Naive thymus-derived CD8-positive, alpha-beta T cell (primary cell): ENCODE measurements around the gene LUZP2. TPM values are rescaled to one million over a fixed set of nuclear protein-coding genes. Genes with fewer than 3 reads are reported as not detected.

Source experiments
- ATAC-seq, 2 donors: fragments of 150-1000 bp; cut with Tn5 transposase in 1 of 2; sonication (Bioruptor Pico), chemical (Tn5 transposase) in 1 of 2; 1 replicate in 1 of 2; 2 replicates in 1 of 2; pipeline ENCODE4 v1.10.0; 2021; ENCODE audit warnings: mild to moderate bottlenecking in 2 of 2, moderate library complexity in 2 of 2
- POLR2A ChIA-PET: fragments of 350-600 bp; sonication (Branson Sonifier 250); formaldehyde crosslinking; loops from one replicate; lab custom pipeline; 2021; ENCODE audit warnings: antibody characterized with exemption; lab: Charles Lee
- DNase-seq, 10 donors: peaks; one replicate each; pipeline versions ENCODE4 v3.0.0 to v3.0.0-alpha.2; 2020 to 2022
- H3K27ac Mint-ChIP-seq, 10 donors: one replicate each; pipeline ENCODE4 v1.8.0; 2020 to 2022; ENCODE audit warnings: mild to moderate bottlenecking in 10 of 10, mixed read lengths in 10 of 10, moderate library complexity in 4 of 10, inconsistent platforms in 1 of 10
- H3K27me3 Mint-ChIP-seq, 5 donors: one replicate each; pipeline ENCODE4 v1.8.0; 2021 to 2022; ENCODE audit warnings: mixed read lengths in 5 of 5
- H3K36me3 Mint-ChIP-seq, 3 donors: one replicate each; pipeline ENCODE4 v1.8.0; 2020 to 2022; ENCODE audit warnings: mixed read lengths in 3 of 3, mild to moderate bottlenecking in 2 of 3, inconsistent platforms in 1 of 3
- H3K4me1 Mint-ChIP-seq, 4 donors: one replicate each; pipeline ENCODE4 v1.8.0; 2021 to 2022; ENCODE audit warnings: mixed read lengths in 4 of 4
- H3K4me3 Mint-ChIP-seq, 10 donors: one replicate each; pipeline ENCODE4 v1.8.0; 2020 to 2022; ENCODE audit warnings: mild to moderate bottlenecking in 10 of 10, mixed read lengths in 10 of 10, moderate library complexity in 6 of 10, inconsistent platforms in 1 of 10
- H3K9me3 Mint-ChIP-seq, 9 donors: one replicate each; pipeline ENCODE4 v1.8.0; 2020 to 2022; ENCODE audit warnings: mixed read lengths in 9 of 9, mild to moderate bottlenecking in 3 of 9, inconsistent platforms in 1 of 9, moderate library complexity in 1 of 9
- polyA plus RNA-seq, 3 donors: library from polyadenylated mRNA; unstranded; fragments of 300-500 nt; fragmentation: Illumina TruSeq; gene quantifications; one replicate each; pipeline ENCODE4 v1.2.3, GENCODE V29; 2021
- total RNA-seq, 8 experiments: library from RNA in 2 of 8; stranded (reverse) in 2 of 8; gene quantifications; one replicate each; pipeline ENCODE4 v1.2.3 and lab custom pipeline; 2021 to 2026

Gene LUZP2
- total and polyA plus RNA-seq, 5 experiments from 2014 or later, result not detected

- H3K9me3 Mint-ChIP-seq, result peaks cover 0 to 19% (median 4%) of the 10 kb centered on the region in 9 donors
- no peak for ATAC-seq
- no peak overlapping the region for H3K4me3 Mint-ChIP-seq
- H3K27ac Mint-ChIP-seq, result no peak overlapping the region
- H3K36me3 Mint-ChIP-seq, result no peaks in the 10 kb centered on the region
- POLR2A ChIA-PET, result no interaction called here
- H3K27me3 Mint-ChIP-seq, result no peaks in the 10 kb centered on the region
- no peak for DNase-seq
- H3K4me1 Mint-ChIP-seq, result no peaks in the 10 kb centered on the region
Measured at GRCh38 chr11:24513479-24514218, 16.8 kb downstream of the LUZP2 start.

GRCh38 chr11:24514219-24514594 is 17.4 kb downstream of the LUZP2 start:
- no peaks in the 10 kb centered on the region for H3K4me1 Mint-ChIP-seq
- H3K27ac Mint-ChIP-seq, result no peak overlapping the region
- no peak for DNase-seq
- POLR2A ChIA-PET, result no interaction called here
- H3K4me3 Mint-ChIP-seq, result no peak overlapping the region
- no peak for ATAC-seq
- no peaks in the 10 kb centered on the region for H3K27me3 Mint-ChIP-seq
- no peaks in the 10 kb centered on the region for H3K36me3 Mint-ChIP-seq
- peaks cover 0 to 19% (median 4%) of the 10 kb centered on the region in 9 donors for H3K9me3 Mint-ChIP-seq

- POLR2A ChIA-PET, result no interaction called here
- Mint-ChIP-seq H3K4me3 (no peak overlapping the region), H3K4me1 (no peaks in the 10 kb centered on the region), H3K27me3 (no peaks in the 10 kb centered on the region), H3K27ac (no peak overlapping the region), H3K36me3 (no peaks in the 10 kb centered on the region), H3K9me3 (peaks cover 0 to 19% (median 6%) of the 10 kb centered on the region in 9 donors)
- ATAC-seq (no peak), DNase-seq (no peak)
Measured at GRCh38 chr11:24515632-24516031, 18.8 kb downstream of the LUZP2 start.

GRCh38 chr11:24516638-24517037 is 19.8 kb downstream of the LUZP2 start:
- no peak for DNase-seq
- H3K27me3 Mint-ChIP-seq, result no peaks in the 10 kb centered on the region
- H3K4me1 Mint-ChIP-seq, result no peaks in the 10 kb centered on the region
- H3K36me3 Mint-ChIP-seq, result no peaks in the 10 kb centered on the region
- H3K9me3 Mint-ChIP-seq, result peaks cover 0 to 16% (median 4%) of the 10 kb centered on the region in 9 donors
- no peak overlapping the region for H3K27ac Mint-ChIP-seq
- H3K4me3 Mint-ChIP-seq, result no peak overlapping the region
- no peak for ATAC-seq
- POLR2A ChIA-PET, result no interaction called here

- no peak for ATAC-seq
- no peaks in the 10 kb centered on the region for H3K4me1 Mint-ChIP-seq
- DNase-seq, result no peak
- POLR2A ChIA-PET, result no interaction called here
- H3K4me3 Mint-ChIP-seq, result no peak overlapping the region
- peaks cover 0 to 4% (median 2%) of the 10 kb centered on the region in 9 donors for H3K9me3 Mint-ChIP-seq
- no peaks in the 10 kb centered on the region for H3K36me3 Mint-ChIP-seq
- no peak overlapping the region for H3K27ac Mint-ChIP-seq
- no peaks in the 10 kb centered on the region for H3K27me3 Mint-ChIP-seq
Measured at GRCh38 chr11:24521601-24522000, 24.7 kb downstream of the LUZP2 start.

- Mint-ChIP-seq H3K9me3 (peaks cover 0 to 7% (median 2%) of the 10 kb centered on the region in 9 donors), H3K4me3 (no peak overlapping the region), H3K36me3 (no peaks in the 10 kb centered on the region), H3K4me1 (no peaks in the 10 kb centered on the region), H3K27me3 (no peaks in the 10 kb centered on the region), H3K27ac (no peak overlapping the region)
- ATAC-seq (no peak), DNase-seq (no peak)
- POLR2A ChIA-PET, result no interaction called here
Measured at GRCh38 chr11:24524156-24524555, 27.3 kb downstream of the LUZP2 start.

- POLR2A ChIA-PET, result no interaction called here
- Mint-ChIP-seq H3K4me3 (no peak overlapping the region), H3K4me1 (no peaks in the 10 kb centered on the region), H3K27me3 (no peaks in the 10 kb centered on the region), H3K9me3 (peaks cover 0 to 9% (median 3%) of the 10 kb centered on the region in 9 donors), H3K27ac (no peak overlapping the region), H3K36me3 (no peaks in the 10 kb centered on the region)
- ATAC-seq (no peak), DNase-seq (no peak)
Measured at GRCh38 chr11:24531528-24531927, 34.7 kb downstream of the LUZP2 start.

- no peak for DNase-seq
- no peak overlapping the region for H3K27ac Mint-ChIP-seq
- ATAC-seq, result no peak
- H3K9me3 Mint-ChIP-seq, result peaks cover 0 to 24% (median 8%) of the 10 kb centered on the region in 9 donors
- H3K4me3 Mint-ChIP-seq, result no peak overlapping the region
- H3K36me3 Mint-ChIP-seq, result no peaks in the 10 kb centered on the region
- H3K27me3 Mint-ChIP-seq, result no peaks in the 10 kb centered on the region
- POLR2A ChIA-PET, result no interaction called here
- no peaks in the 10 kb centered on the region for H3K4me1 Mint-ChIP-seq
Measured at GRCh38 chr11:24543771-24544170, 46.9 kb downstream of the LUZP2 start.

- ATAC-seq (no peak), DNase-seq (no peak)
- no peak overlapping the region for H3K27ac Mint-ChIP-seq
- H3K4me3 Mint-ChIP-seq, result no peak overlapping the region
- no peaks in the 10 kb centered on the region for H3K4me1 Mint-ChIP-seq
- H3K9me3 Mint-ChIP-seq, result peaks cover 0 to 14% (median 0%) of the 10 kb centered on the region in 9 donors
- H3K36me3 Mint-ChIP-seq, result no peaks in the 10 kb centered on the region
- POLR2A ChIA-PET, result no interaction called here
- no peaks in the 10 kb centered on the region for H3K27me3 Mint-ChIP-seq
Measured at GRCh38 chr11:24556693-24557092, 59.8 kb downstream of the LUZP2 start.

GRCh38 chr11:24559315-24559714 is 62.5 kb downstream of the LUZP2 start:
- DNase-seq, result no peak
- Mint-ChIP-seq H3K4me3 (no peak overlapping the region), H3K27me3 (no peaks in the 10 kb centered on the region), H3K36me3 (no peaks in the 10 kb centered on the region), H3K9me3 (peaks cover 0 to 14% (median 0%) of the 10 kb centered on the region in 9 donors), H3K27ac (no peak overlapping the region), H3K4me1 (no peaks in the 10 kb centered on the region)
- ATAC-seq, result no peak
- POLR2A ChIA-PET, result no interaction called here

- no peak overlapping the region for H3K27ac Mint-ChIP-seq
- no peaks in the 10 kb centered on the region for H3K36me3 Mint-ChIP-seq
- H3K9me3 Mint-ChIP-seq, result peaks cover 0 to 14% (median 2%) of the 10 kb centered on the region in 9 donors
- H3K4me1 Mint-ChIP-seq, result no peaks in the 10 kb centered on the region
- ATAC-seq (no peak), DNase-seq (no peak)
- POLR2A ChIA-PET, result no interaction called here
- no peak overlapping the region for H3K4me3 Mint-ChIP-seq
- no peaks in the 10 kb centered on the region for H3K27me3 Mint-ChIP-seq
Measured at GRCh38 chr11:24560324-24560723, 63.5 kb downstream of the LUZP2 start.

GRCh38 chr11:24567380-24567779 is 70.5 kb downstream of the LUZP2 start:
- no peaks in the 10 kb centered on the region for H3K27me3 Mint-ChIP-seq
- no peak for DNase-seq
- no peak for ATAC-seq
- peaks cover 0 to 8% (median 0%) of the 10 kb centered on the region in 9 donors for H3K9me3 Mint-ChIP-seq
- POLR2A ChIA-PET, result no interaction called here
- no peaks in the 10 kb centered on the region for H3K36me3 Mint-ChIP-seq
- no peak overlapping the region for H3K27ac Mint-ChIP-seq
- no peak overlapping the region for H3K4me3 Mint-ChIP-seq
- H3K4me1 Mint-ChIP-seq, result no peaks in the 10 kb centered on the region

- POLR2A ChIA-PET, result no interaction called here
- Mint-ChIP-seq H3K27ac (no peak overlapping the region), H3K9me3 (peaks cover 0 to 7% (median 3%) of the 10 kb centered on the region in 9 donors), H3K4me3 (no peak overlapping the region), H3K27me3 (no peaks in the 10 kb centered on the region), H3K36me3 (no peaks in the 10 kb centered on the region), H3K4me1 (no peaks in the 10 kb centered on the region)
- no peak for ATAC-seq
- DNase-seq, result no peak
Measured at GRCh38 chr11:24572376-24572775, 75.5 kb downstream of the LUZP2 start.

GRCh38 chr11:24574461-24574860 is 77.6 kb downstream of the LUZP2 start:
- H3K4me1 Mint-ChIP-seq, result no peaks in the 10 kb centered on the region
- DNase-seq, result no peak
- no peaks in the 10 kb centered on the region for H3K27me3 Mint-ChIP-seq
- POLR2A ChIA-PET, result no interaction called here
- H3K36me3 Mint-ChIP-seq, result no peaks in the 10 kb centered on the region
- peaks cover 0 to 7% (median 2%) of the 10 kb centered on the region in 9 donors for H3K9me3 Mint-ChIP-seq
- H3K27ac Mint-ChIP-seq, result no peak overlapping the region
- H3K4me3 Mint-ChIP-seq, result no peak overlapping the region
- ATAC-seq, result no peak
